ENCODE data around the gene PLCB1. TPM values are rescaled to one million over a fixed set of nuclear protein-coding genes. Genes with fewer than 3 reads are reported as not detected.

The PLCB1 gene
- total and polyA plus RNA-seq, 2 of the 4 experiments (the other 2 are of a cell fraction) = 5.6 to 16.1 TPM

DNA sequence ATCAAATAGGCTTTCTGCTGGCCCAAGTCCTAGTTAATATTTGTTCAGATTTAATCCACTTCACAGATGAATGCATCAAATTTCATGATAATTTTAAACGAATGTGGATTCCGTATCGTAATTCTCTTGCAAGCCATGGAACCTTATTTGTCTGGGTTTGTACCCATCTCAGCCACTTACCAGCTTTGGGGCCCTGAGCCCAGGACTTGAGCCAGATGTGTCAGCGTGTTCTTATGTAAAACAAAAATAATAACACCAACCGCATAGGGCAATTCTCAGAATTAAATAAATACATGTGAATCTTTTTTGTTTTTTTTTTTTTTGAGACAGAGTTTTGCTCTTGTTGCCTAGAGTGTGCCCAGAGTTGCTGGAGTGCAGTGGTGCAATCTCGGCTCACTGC lies 654.3 kb downstream of the PLCB1 start:
- Histone ChIP-seq H2AK5ac (ENCODE audit: low read depth, low read length) (no peak overlapping the region), H3K36me3 (ENCODE audit: control insufficient read depth, insufficient read depth, low read length) (no peaks in the 10 kb centered on the region), H2AK9ac (replicated peaks; ENCODE audit: low read depth, low read length, poor library complexity) (no peak overlapping the region), H3K4ac (ENCODE audit: low read depth, low read length) (no peak overlapping the region), H4K8ac (ENCODE audit: low read depth in 2 of 2, low read length in 2 of 2) (no peak overlapping the region), H3K79me1 (ENCODE audit: low read depth in 1 of 2, low read length in 2 of 2) (no peaks in the 10 kb centered on the region), H4K20me1 (ENCODE audit: insufficient read depth, low read length) (no peaks in the 10 kb centered on the region), H3K4me3 (ENCODE audit: insufficient read depth, low read depth, low read length) (no peak overlapping the region), H2BK15ac (ENCODE audit: low read depth, low read length) (no peak overlapping the region), H3K9me3 (ENCODE audit: control insufficient read depth, insufficient read depth, low read length) (no peaks in the 10 kb centered on the region), H2BK5ac (ENCODE audit: low read depth, low read length, poor library complexity, severe bottlenecking) (no peak overlapping the region), H3K4me2 (ENCODE audit: low read depth, low read length) (no peak overlapping the region), H3K23ac (ENCODE audit: low read depth, low read length) (no peak overlapping the region), H2BK120ac (ENCODE audit: low read depth, low read length) (no peak overlapping the region), H3K4me1 (ENCODE audit: control insufficient read depth, insufficient read depth, low read length) (no peaks in the 10 kb centered on the region), H3K18ac (ENCODE audit: low read depth, low read length) (no peak overlapping the region), H2BK20ac (ENCODE audit: low read depth, low read length) (no peak overlapping the region), H2AFZ (replicated peaks; ENCODE audit: low read length, poor library complexity) (no peak overlapping the region), H3K56ac (ENCODE audit: extremely low read depth, insufficient read depth, low read length) (no peak overlapping the region), H3K27ac (ENCODE audit: insufficient read depth, low read length) (no peak overlapping the region), H3K9ac (ENCODE audit: low read depth, low read length) (no peak overlapping the region), H4K5ac (ENCODE audit: low read depth, low read length) (no peak overlapping the region), H3K9me1 (ENCODE audit: insufficient read depth, low read length) (no peaks in the 10 kb centered on the region), H3K27me3 (ENCODE audit: control insufficient read depth, insufficient read depth, low read length) (no peaks in the 10 kb centered on the region), H4K91ac (ENCODE audit: insufficient read depth, low read depth, low read length) (no peak overlapping the region), H3K14ac (replicated peaks; ENCODE audit: low read depth, low read length) (no peak overlapping the region)
- no peak for DNase-seq
- dilution Hi-C loops (cut with HindIII; ENCODE audit: low sequenced_read_pairs, unreplicated experiment) (no loop called here), in situ Hi-C loops (cut with MboI; ENCODE audit: low sequenced_read_pairs) (no loop called here), intact Hi-C loops (cut with micrococcal nuclease) (no loop called here)
- BruUV-seq (replicated peaks) = no TSS peak
- TF ChIP-seq CHD1 (IDR thresholded peaks at IDR 0.05; ENCODE audit: low read depth, low read length) = no peak
- ChIA-PET POLR2A (ENCODE audit: unreplicated experiment) (no interaction called here), CTCF (no interaction called here)
- no peak for ATAC-seq (ENCODE audit: low read depth)
- WGBS, 2 experiments (ENCODE audit: extremely low coverage in 2 of 2, insufficient read length in 1 of 2) = 100% methylated on average over 3 of the region's 6 CpGs; no CpG with 5 or more reads in 1 of the 2 experiments
